ENCODE measurements around the gene TAS1R1. TPM values are rescaled to one million over a fixed set of nuclear protein-coding genes. Genes with fewer than 3 reads are reported as not detected.
A peak's percentile ranks its signal among the peaks of the same experiment; 100 is the strongest.

Gene TAS1R1
- polyA plus RNA-seq, 5 donors, result 0.17 to 0.54 (median 0.19) TPM; not detected in 1

DNA sequence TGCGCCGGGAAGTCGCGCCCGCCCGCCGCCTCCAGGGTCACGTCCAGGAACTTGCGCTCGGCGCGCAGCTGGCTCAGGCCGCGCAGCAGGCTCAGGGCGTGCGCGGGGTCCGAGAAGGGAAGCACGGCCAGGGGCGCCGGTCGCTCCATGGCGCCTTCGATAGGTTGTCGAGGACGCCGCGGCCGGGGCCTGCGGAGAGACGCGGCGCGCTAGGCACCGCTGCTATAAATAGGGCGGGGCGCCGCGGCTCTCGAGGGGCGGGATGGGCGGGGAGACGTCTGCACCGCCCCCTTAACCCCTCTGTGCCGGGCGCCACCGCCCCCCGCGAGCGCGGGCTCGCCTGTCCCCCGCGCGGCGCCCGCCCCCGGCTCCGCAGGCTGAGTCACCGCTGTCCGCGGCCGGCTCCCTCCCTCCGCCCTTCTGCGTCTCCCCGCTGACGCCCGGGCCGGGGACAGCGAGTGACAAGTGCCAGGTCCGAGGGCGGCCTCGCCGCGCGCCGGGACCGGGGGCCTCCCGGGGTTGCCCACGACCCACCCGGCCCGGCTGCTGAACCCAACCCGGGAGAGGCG is 47.6 kb downstream of the TAS1R1 start, which contains the start of gene KLHL21:
Gene KLHL21, minus strand, starts transcription at position 201 of the 569 bp plus-strand sequence. Its CDS starts 52 bp downstream, at position 149.
- DNase-seq, result peak; percentile 87 to 90

DNA sequence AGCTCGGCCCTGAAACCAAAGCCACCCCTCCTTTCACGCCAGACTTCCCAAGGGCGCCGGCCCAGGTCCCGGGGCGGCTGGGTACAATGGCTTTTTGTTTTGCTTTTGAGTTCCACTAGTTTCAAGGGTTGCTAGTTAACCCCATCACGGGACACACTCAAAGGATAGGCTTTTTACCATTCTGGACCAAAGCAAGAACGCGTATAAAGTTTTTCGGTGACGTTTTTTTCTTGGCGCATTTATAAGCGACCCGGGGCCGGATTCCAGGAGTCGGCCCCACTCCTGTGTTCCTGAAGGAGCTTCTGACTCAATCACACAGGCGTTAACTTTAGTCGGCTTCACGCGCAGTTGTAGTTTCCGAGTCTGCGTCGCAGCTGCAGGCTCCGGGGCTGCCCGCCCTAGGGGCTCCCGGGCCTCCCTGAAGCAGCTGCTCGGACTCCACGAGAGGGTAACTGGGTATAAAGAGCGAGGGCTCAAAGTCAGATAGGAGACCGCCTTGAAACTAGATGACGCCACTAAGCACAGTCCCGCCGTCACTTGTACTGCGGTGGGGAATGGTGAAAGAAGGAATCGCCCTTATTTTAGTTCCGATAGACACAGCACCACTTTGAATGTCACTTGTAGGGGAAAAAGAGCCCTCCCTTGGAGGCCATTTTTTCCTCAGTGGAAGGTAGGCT is 48.3 kb downstream of the TAS1R1 start:
- peak; percentile 77 to 79 for DNase-seq

DNA sequence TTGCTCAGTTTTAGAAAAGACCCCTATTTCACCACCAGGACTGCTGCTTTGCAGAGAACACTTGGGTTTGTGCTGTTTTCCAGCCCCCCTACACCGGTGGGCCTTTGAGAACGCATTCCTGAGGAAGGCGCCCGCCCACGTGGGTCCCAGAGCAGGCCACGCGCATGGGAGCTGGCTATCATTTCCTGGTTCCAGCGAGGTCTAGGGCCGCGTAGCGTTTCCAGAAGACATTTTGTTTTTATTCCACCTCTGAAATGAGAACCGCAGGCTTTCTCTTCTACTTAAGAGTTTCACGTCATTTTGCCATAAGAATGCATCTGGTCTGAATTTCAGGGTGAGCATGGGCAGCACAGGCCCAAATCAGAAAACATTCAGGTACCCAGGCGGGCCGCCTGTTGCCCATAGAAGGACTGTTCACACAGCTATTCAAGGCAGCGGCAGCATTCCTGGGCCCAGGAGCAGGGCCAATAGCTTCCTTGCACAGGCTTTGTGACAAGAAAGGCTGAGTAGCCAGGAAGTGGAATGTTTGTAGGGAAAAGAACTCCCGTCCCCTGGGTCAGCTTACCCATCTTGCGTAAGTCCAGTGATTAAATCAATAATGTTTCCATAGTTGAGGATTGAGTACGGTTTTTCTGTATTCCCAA is 48.9 kb downstream of the TAS1R1 start:
- DNase-seq, result peak; percentile 65 to 71

DNA sequence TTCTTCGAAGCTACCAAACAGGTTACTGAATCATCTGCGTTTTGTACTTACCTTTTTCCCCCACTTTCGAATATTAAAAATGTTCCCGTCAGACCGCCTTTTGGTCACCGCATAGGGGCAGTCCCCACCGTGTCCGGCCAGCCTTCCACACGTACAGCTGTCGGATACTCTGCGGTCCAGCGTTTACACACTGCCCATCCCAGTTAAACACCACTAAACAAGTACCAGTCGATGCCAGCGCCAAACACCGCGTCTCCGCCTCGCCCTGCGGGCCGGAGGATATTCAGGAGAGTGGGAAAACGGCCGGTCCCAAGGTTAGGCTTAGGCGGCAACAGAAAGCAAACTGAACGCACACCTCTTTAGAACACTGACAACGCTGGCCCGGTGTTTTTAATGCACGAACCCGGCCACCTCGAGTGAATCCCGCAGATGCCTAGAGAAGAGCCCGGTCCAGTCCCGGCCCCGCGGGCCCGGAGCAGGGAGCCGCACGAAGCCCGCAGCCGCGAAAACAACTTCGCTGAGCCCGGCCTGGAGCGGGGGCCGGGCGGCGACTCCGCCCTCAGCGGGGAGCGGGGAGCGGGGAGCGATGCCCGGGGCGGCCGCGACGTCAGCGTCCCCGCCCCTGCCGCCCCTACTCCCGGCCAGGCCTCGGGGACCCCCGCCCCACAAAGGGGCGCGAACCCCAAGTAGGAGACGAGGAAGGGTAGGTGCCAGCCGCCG is 57.7 kb downstream of the TAS1R1 start:
- DNase-seq, result peak in 1 of 2 donors; percentile 46

DNA sequence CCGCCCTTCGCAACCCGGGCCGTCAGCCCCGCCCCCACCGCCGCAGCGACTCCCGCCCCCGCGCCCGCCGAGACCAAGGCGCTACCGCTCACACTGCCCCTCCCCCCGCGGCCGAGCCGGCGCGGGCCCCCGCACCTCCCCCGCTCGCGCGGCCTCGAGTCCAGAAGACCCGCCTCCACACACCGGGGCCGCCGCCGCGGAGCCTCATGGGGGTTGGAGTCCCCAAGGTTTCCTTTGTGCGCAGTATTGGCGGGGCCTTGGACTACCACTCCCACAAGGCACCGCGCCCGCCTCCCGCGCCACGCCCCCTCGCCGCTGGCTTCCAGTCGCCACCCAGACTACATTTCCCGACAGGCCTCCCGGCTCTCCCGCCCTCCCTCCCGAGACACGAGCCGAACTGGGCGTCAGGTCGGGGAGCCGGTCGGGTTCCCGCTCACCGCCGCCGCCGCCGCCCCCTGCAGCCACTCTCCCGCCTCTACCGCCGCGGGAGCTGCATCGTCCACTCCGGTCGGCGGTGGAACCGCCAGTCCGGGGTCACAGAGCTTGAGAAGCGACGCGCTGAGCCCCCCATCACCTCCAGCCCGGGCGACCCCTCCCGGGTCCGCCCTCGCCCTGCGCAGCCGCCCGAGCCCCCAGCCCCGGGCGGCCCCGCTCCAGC is 58.4 kb downstream of the TAS1R1 start, which contains the start of gene PHF13:
Gene PHF13, plus strand, starts transcription at position 371 of the 658 bp plus-strand sequence. CDS start 336 bp downstream, outside the sequence.
- DNase-seq, result peak; percentile 98 to 99

DNA sequence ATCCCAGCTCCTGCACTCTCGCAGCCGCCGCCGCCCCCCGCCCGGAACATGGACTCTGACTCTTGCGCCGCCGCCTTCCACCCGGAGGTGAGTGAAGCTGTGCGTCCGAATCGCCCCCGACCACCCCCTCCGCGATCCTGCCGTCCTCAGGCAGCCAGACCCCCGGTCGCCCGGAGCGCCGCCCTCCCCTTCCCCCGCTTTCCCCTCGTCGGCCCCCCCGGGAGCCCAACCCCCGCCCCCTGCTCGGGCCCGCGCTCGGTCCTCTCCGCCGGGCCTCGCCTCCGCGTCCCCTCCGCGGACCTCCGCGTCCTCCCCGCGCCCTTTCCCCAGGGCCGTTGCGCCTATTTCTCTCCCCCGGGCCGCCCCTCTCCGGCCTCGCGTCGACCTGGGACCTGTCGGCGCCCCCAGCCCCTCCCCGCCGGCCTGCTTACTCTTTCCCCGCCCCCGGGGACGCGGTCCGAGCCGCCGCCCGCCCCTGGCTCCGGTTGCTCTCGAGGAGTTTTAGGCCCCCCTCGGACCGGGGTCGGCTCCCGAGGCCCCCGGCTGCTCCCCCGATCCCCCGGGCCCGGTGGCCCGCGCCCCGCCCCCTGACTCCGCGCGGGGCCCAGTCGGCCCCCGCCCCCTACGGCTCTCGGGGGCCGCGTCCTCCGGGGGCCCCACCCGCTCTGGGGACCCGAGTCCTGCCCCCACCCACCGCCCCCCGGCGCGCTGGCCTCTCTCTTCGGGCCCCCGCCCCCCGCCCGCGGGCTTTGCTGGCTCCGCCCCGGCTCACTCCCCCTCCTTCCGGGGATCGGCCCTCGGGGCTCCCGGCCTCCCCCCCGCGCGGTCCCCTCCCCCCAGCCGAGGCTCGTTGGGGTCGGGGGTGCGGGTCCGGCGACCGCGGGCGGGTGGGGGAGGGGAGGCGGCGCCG is 59.2 kb downstream of the TAS1R1 start:
- peak in 1 of 2 donors; percentile 52 for DNase-seq

DNA sequence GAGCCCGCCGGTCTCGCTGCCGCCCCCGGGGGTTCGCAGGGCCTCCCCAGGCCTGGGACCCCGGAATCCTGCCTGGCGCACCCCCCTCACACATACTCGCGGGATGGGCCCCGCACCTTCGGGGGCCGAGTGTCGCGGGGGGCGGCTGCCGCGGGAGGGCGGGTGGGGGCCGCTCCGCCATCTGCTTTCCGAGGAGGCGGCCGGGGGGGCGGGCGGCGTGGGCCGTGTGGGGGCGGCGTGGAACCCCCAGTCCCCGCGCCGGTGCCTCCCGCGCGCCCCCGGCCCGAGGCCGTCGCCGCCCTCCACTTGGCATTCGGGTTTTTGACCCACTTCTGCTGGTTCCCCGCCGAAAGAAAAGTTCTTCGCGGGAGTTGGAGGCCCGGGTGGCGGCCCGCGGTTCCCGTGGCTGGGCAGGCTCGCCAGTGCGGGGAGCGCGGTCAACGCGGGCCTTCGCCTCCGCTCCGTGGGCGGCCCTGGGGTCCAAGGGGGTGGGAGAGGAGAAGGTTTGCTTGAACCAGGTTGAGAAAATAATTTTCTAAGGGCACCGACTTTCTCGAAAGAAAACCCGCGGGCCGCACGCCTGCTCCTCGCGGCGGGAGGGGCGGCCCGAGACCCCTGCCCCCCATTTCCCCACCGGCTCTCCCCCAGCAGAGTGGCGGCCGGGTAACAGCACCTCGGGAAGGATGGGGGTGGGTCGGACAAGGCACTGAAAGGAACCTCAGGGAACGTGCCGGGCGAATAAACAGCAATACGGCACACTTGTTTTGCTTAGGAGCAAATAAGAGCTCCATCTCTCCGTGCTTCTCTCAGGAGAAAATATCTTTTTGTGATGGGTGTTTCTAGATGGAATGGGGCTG is 60.0 kb downstream of the TAS1R1 start:
- no peak for DNase-seq

DNA sequence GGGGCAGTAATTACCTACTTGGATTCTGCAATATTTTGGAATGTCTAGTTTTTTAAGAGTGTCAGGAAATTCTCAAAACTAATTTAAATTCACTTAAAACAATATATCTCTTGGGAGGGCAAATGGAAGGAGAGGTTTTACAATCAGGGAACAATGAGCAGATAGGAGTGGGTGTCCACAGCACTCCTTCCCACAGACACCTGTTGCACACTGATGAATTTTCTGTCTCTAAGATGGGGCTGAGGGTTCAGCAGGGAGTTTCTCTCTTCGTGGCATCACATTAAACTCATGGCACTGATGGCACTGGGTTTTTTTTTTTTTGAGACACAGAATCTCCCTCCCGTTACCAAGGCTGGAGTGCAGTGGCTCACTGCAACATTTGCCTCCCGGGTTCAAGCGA is 63.9 kb downstream of the TAS1R1 start:
- no peak for DNase-seq

DNA sequence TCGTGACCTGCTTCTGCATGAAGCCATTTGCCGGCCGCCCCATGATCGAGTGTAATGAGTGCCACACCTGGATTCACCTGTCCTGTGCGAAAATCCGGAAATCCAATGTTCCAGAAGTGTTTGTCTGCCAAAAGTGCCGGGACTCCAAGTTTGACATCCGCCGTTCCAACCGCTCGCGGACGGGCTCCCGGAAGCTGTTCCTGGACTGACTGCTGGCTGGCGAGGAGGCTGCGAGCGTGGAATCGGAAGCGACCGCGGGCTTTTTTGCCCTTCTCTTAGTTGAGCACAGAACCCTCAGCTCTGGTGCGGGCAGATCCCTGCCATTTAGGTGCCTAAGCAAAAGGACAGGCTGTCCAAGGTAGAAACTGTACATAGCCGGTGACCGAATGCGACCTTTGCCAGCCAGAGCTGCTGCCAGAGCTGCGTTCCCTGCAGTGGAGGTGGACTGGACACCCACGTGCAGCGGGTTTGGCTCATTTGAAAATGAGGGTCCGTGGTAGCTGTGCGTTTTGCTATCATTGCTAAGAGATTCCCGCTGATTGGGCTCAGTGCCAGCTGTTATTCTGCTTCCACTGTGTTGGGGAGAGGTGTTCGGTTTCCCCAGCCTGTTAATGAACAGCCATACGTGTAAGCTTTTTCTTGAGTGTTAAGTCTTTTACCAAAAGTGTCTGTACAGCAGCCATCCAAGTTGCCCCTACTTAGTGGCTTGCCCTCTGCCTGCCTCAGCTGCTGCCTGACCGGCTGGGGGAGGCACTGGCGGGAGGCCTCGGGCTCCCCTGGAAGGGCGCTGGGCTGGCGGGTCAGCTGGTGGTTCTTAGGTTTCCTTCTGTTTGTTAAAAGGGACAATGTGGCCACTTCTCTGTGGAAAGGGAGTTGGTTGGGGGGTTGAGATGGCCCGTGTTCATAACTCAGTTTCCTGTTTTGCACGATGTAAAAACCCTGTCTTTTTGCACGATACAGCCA is 66.6 kb downstream of the TAS1R1 start:
- DNase-seq, result no peak

DNA sequence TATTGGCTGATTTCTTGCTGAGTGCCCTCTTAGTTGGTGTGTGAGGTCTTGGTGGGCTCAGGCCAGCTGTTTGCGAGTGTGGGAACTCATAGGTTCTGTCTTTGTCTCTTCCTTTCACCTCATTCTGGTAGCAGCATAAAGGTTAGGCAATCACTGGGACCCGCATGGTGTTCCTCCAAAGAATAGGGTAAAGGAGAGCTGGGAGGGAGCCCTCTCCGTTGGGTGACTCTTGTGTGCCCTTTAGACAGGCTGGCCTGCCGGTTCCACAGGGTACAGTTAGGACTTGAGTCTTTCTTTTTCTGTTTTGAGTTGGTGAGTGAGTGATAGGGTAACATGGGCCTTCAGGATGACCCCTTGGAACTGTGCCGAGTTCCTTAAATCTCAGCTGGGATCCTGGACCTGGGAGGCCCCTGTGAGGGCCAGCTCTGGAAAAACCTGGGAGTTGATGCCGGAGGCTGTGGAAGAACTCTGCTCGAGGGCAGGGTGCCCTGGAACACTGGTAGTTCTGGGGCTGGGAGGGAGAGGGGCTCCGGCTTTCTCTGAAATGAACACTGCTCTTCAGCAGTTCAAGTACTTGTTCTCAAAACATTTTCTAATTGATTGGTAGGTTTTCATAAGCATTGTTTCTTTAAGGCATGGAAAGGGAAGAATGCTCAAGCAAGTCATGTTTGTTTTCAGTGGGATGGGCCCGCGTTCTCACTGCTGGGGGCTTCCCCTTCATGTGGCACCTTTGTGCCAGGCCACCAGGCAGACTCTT is 67.5 kb downstream of the TAS1R1 start:
- no peak for DNase-seq

DNA sequence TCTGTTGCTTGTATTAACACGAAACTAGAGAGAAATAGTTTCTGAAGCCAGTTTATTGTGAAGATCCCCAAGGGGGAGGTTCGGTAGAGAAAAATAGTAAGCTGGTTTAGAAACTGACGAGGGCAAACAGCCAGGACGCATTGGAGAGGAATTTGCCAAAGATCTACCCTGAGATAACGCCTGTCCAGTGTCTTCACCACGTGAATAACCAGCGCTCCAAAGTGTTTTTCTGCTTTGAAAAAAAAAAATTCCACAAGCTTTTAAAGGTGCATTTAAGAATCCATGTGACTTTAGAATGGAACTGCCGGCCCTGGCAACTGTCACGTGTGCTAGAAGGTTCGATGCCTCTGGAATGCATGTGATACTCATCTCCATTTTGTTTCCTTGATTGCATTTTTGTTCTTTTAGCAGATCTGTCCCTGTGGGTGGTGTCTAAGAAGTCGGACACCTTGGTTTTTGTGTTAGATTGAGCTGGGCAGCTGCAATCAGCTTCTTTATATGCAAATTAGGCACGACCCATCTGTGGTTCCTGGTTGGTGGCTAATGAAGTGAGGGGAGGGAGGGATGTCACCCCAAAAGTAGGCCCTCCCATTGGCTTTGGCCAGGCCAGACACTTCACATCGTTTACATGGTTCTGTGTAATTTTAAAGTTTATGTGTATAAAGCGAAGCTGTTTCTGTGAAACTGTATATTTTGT is 68.3 kb downstream of the TAS1R1 start:
- no peak for DNase-seq

DNA sequence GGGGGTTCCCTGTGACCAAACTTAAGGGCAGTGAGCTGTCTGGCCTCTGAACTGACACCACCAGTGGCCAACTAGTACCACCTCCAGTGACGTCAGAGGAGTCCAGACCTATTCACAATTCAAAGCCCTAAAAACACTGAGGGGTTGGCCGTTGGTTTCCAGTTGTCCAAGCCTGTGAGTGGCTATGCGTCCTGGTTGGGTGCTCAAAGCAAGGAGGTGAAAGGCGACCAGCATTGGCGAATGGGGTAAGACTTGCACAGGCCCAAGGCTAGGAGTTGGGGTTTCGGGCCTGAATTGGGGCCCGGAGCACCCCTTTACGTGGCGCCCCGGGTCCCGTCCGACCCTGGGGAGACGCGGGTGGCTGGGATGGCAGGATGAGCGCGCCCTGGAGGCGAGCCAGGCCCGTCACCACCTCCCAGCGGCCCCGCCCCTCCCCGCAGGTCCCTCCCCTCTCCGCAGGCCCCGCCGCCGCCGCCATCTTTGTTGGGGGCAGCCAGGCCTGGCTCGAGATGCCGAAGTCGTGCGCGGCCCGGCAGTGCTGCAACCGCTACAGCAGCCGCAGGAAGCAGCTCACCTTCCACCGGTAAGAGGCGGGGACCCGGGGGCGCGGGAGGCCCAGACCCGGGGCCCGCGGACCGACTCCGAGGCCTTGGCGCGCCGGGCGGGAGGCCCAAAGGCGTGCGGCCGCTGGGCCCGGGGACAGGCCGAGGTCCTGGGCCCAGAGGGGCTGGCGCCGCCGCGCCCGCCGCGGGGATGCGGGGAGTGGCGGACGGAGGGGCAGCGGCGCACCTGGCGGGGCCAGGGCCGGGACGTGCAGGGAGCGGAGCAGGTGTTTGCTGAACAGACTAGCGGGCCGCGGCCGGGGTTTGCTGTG is 69.8 kb downstream of the TAS1R1 start, which contains the start of gene THAP3:
Gene THAP3, plus strand, starts transcription at position 159 of the 874 bp plus-strand sequence. Its CDS starts 351 bp downstream, at position 510.
- DNase-seq, result peak; percentile 75 to 84

DNA sequence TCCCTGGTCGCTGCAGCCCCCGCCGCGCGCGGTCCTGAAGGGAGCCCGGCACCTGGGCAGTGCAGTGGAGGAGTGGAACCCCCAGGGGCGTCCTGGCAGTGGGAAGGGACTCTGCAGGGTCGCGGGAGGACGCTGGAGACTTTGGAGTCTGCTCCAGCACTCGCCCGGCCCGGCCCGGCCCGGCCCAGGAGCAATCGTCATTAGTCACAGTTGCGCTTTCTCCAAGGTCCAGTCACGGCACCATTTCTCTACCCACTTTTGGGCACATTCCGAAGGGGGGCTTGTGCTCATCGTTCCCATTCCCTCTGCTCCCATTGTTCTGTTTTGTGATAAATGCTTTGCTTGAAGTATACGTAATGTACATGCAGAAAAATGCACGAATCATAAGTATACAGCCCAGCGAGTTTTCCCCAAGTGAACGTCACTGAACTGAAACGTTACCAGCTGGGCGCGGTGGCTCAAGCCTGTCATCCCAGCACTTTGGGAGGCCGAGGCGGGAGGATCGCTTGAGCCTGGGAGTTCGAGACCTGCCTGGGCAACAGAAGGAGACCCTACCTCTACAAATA is 70.6 kb downstream of the TAS1R1 start:
- DNase-seq, result peak in 1 of 2 donors; percentile 31

DNA sequence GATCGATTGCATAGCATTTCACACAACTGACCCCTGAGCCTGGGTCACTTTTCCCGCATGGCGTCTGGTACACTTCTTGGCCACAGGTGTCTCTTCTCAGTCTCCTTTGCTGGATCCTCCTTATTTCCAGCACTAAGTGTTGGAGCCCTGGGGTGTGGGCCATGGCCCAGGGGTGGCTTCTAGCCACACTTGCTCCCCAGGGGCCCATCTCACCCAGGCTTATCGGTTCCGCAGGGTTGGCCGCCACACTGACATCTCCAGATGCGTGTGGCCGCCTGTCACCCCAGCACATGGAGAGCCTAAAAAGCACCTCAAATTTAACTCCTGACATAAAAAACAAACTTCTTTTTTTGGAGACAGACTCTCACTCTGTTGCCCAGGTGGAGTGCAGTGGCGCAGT is 71.9 kb downstream of the TAS1R1 start:
- DNase-seq, result no peak

DNA sequence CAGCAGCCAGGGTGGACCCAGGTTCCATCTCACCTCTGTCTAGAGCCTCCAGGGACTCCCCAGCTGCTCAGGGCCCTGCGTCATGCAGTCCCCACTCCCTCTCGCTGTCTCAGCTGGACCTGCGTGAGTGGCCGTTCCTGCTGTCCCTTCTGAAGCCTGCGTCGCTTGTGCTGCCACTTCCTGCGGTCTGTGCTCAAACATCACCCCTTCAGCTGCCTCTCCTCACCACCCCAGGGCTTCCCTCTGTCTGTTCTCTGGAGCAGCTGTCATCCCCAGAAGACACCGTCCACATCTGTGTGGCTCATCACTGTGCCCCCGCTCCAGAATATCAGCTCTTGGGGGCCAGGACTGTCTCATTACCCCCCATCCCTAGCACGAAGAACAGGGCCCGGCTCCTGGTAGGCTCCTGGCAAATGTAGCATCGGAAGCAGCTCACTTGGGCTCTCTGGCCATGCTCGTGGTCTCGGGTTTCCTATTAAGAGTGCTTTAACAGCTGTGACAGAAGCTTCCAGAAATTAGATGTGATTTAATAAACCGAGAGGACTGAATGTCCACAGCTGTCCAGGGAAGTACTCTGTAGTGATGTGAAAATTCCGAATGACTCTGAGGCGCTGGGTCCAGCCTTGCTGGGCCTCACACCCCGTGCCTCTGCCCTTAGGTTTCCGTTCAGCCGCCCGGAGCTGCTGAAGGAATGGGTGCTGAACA is 72.9 kb downstream of the TAS1R1 start:
- no peak for DNase-seq
